GM19452 (cell line): ENCODE measurements around the gene DOLPP1.

Experiments used
- ATAC-seq: cut with Tn5 transposase; IDR thresholded peaks from one replicate; pipeline ENCODE4 v1.9.1; 2021; ENCODE audit not compliant: unreplicated experiment

The DOLPP1 gene

DNA sequence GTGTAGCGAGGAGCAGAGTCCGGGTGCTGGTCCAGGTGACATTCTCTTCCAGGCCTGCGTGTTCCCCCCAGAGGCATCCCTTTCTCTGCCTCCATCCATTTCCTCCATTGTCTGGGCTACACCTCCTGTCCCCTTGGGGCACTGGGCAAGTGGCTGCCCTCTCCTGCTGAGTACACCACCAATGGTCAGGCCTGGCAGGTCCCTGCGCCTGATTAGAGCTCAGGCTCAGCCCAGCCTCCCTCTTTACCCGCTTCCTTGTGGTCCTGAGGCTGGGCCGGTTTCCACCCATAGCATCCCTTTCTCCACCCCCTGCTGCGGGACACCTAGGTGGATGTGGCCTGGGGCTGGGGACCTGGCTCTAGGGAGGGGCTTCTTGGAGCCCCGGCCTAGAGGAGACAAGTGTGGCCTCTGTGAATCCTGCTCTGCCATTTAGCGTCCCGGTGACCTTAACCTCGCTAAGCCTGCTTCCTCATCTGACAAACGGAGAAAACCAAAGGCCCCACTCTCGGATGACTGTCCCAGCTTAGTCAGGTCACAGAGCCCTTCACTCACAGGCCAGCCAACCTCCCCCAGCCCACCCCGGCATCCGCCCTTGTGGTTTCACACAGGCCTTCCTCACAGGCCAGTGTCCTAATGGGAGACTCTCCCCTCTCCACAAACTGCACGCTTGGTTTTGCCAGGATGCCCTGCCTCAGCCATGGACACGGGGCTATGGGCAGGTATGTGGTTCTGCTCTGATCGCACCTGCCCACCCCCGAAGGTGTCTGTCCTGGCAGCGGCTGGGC, 12.9 kb downstream of the DOLPP1 start:
- no peak for ATAC-seq

- ATAC-seq: no peak
These were observed 13.7 kb downstream of the DOLPP1 start for GRCh38 chr9:129094387-129095169.

GRCh38 chr9:129095170-129095667, 14.3 kb downstream of the DOLPP1 start:
- ATAC-seq: no peak

DNA sequence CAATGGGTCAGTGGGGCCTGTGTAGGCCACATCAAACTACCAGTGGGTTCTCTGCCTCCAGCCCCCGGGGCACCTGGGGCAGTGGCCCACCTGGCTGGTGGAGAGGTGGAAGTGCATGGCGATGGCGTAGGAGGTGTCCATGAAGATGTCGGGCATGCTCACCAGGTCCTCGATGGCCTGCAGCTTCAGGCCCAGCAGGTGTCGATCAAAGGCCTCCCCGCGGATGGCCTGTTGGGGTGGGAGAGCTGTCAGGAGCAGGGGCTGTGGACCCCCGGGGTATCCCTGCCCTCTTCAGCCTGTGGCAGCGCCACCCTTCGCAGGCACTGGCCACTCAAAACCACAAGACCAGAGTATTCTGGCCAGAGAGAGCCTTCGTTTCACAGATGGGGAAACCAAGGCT, 15.0 kb downstream of the DOLPP1 start:
- no peak for ATAC-seq

DNA sequence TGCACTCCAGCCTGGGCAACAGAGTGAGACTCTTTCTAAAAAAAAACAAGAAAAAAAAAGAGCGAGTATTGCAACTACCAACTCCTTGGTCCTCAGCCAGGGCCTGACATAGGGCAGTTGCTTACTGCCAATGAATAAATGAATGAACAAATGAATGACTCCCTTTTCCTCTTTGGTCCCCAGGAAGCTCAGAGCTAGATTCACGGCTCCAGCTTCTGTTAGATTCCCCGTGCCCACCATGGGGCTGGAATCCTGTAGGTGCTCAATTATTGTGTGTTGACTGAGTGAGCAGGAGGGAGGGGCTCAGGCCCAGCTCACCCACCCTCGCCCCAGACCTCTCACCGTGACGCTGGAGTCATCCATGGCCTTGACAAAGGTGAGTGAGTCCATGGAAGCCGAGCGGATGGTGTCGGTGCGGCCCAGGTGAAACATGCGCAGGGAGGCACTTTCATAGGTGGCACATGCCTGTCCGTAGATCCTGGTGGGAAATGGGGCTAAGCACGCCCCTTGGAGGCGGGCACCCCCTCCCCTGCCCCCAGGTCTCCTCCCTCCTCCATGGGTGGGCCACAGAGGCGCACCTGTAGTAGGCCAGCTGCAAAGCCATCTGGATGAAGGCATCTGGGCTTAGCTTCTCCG, 16.9 kb downstream of the DOLPP1 start:
- no peak for ATAC-seq

- ATAC-seq: no peak
These were observed 17.4 kb downstream of the DOLPP1 start for GRCh38 chr9:129098328-129098727.

DNA sequence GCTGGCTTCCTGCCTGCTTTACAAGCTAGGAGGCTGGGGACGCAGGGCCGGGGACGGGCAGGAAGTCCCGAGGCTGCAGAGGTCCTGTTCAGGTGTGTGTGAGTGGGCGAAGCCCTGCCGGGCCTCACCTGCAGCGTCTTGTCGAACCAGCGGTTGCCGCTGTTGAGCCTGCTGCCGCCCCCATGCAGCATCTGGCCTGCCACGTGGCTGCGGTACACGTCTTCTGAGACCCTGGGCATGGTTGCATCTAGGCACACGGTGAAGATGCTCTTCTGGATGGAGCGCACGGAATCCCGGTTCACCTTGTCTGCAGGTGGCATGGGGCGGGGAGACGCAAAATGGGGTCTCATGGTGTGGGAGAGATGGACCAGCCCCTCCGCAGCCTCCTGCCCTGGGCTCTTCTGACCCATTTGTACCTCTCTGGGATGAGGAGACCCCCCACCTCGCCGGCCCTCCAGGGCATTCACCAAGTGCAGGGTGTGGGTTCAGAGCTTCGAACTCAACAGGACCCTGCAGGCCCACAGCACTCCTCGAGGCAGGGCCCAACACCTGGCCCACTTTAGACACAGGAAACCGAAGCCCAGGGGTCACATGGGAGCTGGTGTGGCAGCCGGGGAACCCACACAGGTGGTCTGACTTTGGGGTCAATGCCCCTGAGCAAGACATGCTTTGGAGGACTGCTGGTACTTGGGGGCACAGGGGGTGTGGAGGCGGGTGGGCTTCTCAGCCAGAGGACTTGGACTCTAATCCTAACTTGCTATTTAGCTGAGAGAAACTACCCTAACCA, 19.7 kb downstream of the DOLPP1 start:
- ATAC-seq: no peak

GRCh38 chr9:129101279-129101678, 20.4 kb downstream of the DOLPP1 start:
- ATAC-seq: no peak

DNA sequence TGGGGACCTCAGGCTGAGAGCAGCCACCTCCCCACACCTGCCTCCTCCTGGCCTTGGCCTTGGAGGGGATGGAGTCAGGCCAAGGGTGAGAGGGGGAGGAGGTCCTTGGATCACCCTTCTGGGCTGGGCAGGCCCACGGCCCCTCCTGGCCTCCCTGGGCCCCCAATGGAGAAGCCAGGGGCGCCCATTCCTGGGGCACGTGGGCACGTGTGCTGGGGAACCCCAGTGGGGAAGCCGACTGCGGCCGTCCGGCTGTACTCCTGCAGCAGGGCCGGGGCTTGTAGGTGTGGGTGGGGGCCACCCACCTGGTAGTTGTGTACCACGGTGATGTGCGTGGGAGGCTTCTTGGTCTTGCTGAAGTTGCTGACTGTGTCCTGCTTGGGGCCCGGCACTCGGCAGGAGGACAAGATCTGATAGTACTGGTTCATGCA, 21.2 kb downstream of the DOLPP1 start:
- ATAC-seq: no peak

DNA sequence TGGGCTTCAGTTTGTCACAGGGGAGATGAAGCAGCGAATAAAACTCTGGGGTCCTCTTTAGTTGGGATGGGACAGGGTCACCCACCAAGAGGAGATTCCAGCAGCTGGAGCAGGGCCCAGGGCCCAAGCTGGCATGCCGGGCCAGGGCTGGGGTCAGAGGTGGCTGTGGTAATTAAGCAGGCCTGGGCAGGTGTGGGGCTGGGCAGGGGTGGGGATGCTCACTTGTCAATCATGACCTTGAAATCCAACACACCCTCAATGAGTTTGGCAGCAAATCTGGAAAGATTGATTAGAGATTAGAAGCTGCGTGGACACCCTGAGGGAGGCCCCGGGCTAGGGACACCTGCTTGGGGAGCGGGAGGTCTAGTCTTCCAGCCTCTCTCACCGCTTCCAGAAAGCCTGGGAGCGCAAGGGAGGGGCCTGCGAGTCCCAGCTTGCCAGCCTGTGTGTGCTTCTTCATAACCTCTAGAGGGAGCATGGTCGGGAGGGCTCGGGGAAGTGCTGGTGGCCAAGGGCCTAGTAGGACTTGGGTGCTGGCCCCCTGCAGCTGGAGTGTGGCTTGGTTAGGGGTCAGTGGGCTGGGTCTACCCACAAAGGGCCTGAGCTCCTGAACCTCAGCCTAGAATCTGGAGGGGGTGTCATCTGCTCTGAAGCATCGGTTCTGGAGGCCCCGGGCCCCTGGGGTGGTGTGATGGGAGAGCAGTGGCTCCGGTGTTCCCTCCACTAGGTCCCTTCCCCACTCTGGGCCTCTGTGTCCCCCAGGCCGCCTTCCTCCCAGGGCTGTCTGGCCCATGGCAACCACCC, 22.1 kb downstream of the DOLPP1 start:
- no peak for ATAC-seq

GRCh38 chr9:129103595-129103965, 22.7 kb downstream of the DOLPP1 start:
- no peak for ATAC-seq

GRCh38 chr9:129104051-129104450, 23.1 kb downstream of the DOLPP1 start:
- ATAC-seq: no peak

DNA sequence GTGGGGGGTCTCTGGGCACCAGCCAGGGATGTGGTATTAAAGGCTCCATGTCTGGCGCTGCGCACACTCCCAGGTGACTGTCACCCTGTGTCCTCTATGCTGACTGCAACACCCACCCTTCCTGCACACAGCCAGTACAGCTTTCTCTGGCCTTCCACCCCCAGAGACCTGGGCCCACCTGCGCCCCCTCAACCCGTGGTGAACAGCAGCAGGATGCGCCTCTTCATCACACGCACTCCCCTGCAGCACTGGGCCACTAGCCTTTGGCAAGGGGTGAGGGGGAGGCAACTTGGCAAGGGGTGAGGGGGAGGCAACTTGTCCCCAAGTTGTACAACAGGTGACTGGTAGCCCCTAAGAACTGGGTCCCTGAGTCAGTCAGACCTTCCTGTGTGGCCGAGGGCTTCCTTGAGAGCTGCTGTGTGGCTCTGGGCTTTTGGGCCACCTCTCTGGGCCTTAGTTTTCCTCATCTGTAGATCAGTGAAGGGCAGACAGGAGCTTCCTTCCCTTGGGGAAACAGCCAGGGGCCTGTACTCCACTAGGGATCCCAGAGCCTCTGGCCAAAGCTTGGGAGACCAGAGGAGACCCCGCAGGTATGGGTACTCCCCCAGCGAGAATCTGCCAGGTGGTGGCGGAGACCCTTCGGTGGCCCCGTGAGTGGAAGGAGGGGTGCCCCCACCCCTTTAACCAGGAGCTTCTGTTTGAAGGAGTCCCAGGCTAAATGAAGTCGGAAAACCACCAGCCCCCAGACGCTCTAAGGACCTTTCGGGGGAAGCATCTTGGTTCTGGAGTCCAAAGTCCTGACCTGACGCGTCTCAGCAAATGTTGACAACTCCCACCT, 25.2 kb downstream of the DOLPP1 start:
- no peak for ATAC-seq

- no peak for ATAC-seq
These were observed 26.7 kb downstream of the DOLPP1 start for GRCh38 chr9:129107651-129108050.

DNA sequence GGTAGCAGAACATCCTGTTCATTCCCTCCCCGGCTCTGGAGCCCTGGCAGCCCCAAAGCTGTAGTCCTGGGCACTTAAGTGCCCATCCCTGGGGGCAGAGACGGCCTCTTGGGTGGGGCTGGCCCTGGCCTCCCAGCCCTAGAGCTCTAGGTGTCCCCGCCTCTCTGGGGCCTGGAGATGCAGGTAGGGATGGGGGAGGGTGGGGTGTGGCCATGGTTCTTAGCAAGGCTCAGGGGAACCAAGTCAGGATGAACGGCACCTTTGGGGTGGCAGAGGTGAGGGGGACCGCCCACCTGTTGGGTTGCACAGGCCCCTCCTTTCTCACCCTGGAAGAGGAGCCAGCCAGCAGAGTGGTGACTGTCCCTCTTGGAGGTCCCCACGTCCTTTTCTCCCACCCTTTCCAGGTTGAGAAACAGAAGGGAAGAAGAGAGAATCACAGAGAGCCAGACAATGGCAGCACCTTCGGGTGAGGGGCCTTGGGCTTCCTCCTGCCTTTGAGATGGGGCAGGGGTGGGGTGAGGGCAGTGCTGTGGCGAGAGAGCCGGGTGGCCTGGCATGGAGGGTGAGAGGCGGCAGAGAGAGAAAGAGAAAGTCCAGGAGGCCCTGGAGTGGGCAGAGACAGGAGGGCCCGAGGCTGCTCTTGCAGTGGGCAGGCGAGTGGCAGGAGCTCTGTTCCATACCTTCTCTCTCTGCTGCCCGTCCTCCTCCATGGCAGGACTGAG, 27.3 kb downstream of the DOLPP1 start:
- no peak for ATAC-seq

DNA sequence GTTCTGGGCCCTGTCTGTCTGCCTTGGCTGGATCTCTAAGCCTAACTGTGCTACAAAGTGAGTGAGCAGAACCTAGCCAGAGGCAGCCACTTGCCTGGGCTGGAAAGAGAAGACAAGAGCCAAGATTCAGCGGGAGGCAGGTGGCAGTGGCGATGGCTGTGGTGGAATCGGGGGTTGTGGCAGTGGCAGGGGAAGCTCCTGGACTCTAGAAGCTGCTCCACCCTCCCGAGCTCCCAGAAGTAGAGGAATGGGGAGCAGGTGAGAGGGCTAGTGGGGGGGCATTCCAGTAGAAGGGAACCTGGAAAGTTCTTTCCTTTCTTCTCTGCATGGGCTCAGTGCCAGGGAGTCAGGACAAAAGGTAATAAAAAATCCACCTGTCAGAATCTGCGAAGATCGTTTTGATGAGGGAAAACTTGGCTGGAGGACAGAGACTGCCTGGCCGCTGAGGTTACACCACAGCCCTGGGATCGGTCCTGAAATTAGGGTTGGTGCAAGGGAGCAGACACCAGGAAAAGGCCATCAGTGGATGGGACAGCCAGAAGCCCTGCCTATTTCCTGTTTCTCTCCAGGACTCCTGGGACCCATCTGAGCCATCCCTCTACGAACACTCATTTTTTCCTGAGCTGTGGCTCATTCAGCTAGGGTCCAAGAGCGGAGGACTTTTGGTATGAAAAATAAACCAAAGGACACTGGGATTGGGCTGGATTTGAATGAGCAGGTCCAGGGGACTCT, 28.1 kb downstream of the DOLPP1 start:
- no peak for ATAC-seq

DNA sequence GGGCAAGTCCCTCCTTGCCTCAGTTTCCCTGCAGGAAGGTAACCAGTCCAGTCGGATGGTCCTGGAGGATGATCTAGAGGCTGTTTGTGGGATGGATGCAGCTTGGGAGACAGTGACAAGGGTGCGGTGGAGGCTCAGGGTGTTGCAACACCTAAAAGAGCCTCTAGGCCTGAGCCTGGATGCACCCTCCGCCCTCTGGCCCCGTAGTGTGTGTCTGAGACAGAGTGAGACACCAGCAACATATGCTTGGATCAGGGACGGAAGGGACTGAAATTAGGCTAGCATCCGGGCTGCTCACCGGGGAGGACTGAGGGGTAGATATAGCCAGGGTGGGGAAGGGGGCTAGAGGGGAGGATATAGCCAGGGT, 28.6 kb downstream of the DOLPP1 start:
- ATAC-seq: no peak
